NT2/D1 (cell line): ENCODE results near the gene SLC35F3.

Experiments used
- SUZ12 ChIP-seq: IDR thresholded peaks from 2 replicates; pipeline ENCODE4 v1.6.1; 2011; ENCODE audit not compliant: insufficient read length, insufficient read depth; ENCODE audit errors: extremely low read depth
- YY1 ChIP-seq: IDR thresholded peaks from 2 replicates; pipeline ENCODE4 v1.6.1; 2011; ENCODE audit not compliant: insufficient read length, insufficient read depth
- ZNF274 ChIP-seq: IDR thresholded peaks from 2 replicates; pipeline ENCODE4 v1.6.1; 2011; ENCODE audit warnings: mild to moderate bottlenecking, low read depth, low read length

GRCh38 chr1:234102583-234102982 lies 198.1 kb downstream of the SLC35F3 start:
- TF ChIP-seq YY1 (no peak), ZNF274 (no peak), SUZ12 (no peak)
